DOHH2 (cell line): ENCODE data around the gene TEKTIP1.

ENCODE experiments used
- EZH2phosphoT487 ChIP-seq: fragments of 200-600 bp; sonication (generic); IDR thresholded peaks from 2 replicates; pipeline ENCODE4 v1.6.1; 2017; ENCODE audit warnings: borderline replicate concordance, mild to moderate bottlenecking, antibody characterized with exemption, low read length, moderate library complexity, mixed read lengths
- TF ChIP-seq, protein P1 (sequence below): fragments of 200-600 bp; sonication (generic); IDR thresholded peaks from one replicate; pipeline ENCODE4 v1.5.1; 2014; ENCODE audit warnings: antibody characterized with exemption, mild to moderate bottlenecking, low read depth, low read length; ENCODE audit not compliant: poor library complexity, severe bottlenecking

DNA sequence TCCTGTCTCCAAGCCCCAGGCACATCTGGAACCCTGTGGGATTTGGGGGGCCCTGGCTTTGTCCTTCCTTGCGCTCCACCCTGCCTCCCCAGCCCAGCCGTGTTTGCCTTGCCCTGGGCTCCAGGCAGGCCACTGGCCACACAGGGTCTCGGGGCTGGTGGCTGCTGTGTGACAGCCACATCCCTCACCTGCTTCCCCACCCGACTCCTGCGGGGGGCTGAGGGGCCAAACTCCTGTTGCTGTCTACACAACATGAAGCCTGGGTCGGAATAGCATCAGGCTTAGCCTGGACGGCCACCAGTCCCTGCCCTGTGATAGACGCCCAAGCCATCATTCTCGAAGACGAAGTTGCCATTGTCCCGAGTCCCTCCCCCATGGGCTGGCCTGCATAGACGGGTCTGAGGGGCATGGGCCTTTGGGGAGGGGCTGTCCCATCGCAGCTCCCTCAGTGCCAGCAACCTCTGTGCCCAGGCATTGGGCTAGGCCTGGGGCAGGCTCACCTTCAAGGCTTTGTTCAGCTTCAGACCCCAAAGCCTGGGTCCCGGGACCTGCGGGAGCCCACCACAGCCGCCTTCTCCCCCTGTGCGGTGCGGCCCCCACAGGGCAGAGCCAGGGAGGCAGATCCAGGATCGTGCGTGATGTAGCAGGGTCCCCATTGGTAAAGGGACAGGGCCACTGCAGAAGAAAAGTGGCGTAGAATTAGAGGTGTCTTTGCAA, 15.5 kb upstream of the TEKTIP1 start:
- TF ChIP-seq, protein P1, sequence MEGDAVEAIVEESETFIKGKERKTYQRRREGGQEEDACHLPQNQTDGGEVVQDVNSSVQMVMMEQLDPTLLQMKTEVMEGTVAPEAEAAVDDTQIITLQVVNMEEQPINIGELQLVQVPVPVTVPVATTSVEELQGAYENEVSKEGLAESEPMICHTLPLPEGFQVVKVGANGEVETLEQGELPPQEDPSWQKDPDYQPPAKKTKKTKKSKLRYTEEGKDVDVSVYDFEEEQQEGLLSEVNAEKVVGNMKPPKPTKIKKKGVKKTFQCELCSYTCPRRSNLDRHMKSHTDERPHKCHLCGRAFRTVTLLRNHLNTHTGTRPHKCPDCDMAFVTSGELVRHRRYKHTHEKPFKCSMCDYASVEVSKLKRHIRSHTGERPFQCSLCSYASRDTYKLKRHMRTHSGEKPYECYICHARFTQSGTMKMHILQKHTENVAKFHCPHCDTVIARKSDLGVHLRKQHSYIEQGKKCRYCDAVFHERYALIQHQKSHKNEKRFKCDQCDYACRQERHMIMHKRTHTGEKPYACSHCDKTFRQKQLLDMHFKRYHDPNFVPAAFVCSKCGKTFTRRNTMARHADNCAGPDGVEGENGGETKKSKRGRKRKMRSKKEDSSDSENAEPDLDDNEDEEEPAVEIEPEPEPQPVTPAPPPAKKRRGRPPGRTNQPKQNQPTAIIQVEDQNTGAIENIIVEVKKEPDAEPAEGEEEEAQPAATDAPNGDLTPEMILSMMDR = no peak
- no peak for TF ChIP-seq EZH2phosphoT487
